Measurements from ENCODE around the gene GCM1. TPM values are rescaled to one million over a fixed set of nuclear protein-coding genes. Genes with fewer than 3 reads are reported as not detected.
A peak's percentile ranks its signal among the peaks of the same experiment; 100 is the strongest.

Gene GCM1
- total and polyA plus RNA-seq, 2 experiments from 2014 or later = 0.33 TPM; not detected in 1

DNA sequence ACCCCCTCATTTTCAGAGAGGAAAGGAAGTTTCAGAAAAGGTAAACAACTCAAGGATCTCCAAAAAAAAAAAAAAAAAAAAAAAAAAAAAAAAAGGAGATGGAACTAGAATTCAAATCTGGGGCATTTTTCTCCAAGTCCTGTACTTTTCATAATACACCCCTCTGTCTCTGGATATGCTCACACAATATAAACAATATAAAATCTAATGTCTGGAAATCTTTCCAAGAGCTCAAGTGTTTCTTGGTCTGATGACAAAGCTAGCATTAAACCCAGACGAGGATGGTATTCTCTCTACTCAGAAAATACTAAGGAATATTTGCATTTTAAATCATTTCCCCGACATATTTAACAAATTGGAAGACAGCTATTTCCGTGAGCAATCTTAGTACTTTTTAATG is 5.8 kb downstream of the GCM1 start:
- H3K36me3 ChIP-seq (replicated peaks; ENCODE audit: insufficient read depth, low read depth) = no peaks in the 10 kb centered on the region
- no peaks in the 10 kb centered on the region for H3K9me3 ChIP-seq (ENCODE audit: low read depth)
- H3K4me2 ChIP-seq = no peak overlapping the region
- DNase-seq (ENCODE audit: low spot score) = no peak
- TF ChIP-seq EZH2phosphoT487 (IDR thresholded peaks at IDR 0.05; ENCODE audit: low read depth, severe bottlenecking, unreplicated experiment) (no peak), EZH2 (IDR thresholded peaks at IDR 0.05; ENCODE audit: borderline replicate concordance) (no peak)
- TF ChIP-seq, protein P1, sequence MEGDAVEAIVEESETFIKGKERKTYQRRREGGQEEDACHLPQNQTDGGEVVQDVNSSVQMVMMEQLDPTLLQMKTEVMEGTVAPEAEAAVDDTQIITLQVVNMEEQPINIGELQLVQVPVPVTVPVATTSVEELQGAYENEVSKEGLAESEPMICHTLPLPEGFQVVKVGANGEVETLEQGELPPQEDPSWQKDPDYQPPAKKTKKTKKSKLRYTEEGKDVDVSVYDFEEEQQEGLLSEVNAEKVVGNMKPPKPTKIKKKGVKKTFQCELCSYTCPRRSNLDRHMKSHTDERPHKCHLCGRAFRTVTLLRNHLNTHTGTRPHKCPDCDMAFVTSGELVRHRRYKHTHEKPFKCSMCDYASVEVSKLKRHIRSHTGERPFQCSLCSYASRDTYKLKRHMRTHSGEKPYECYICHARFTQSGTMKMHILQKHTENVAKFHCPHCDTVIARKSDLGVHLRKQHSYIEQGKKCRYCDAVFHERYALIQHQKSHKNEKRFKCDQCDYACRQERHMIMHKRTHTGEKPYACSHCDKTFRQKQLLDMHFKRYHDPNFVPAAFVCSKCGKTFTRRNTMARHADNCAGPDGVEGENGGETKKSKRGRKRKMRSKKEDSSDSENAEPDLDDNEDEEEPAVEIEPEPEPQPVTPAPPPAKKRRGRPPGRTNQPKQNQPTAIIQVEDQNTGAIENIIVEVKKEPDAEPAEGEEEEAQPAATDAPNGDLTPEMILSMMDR (IDR thresholded peaks at IDR 0.05; ENCODE audit: poor library complexity) = no peak
- H3K4me1 ChIP-seq (ENCODE audit: insufficient read depth) = no peaks in the 10 kb centered on the region
- H3K27me3 ChIP-seq = no peaks in the 10 kb centered on the region
- H2AFZ ChIP-seq = no peak overlapping the region
- no peaks in the 10 kb centered on the region for H3K9me2 ChIP-seq (replicated peaks; ENCODE audit: insufficient read depth)
- H3K79me2 ChIP-seq = no peaks in the 10 kb centered on the region
- H4K20me1 ChIP-seq (ENCODE audit: insufficient read depth, poor library complexity, severe bottlenecking) = no peaks in the 10 kb centered on the region
- H3K4me3 ChIP-seq = no peak overlapping the region
- WGBS (ENCODE audit: low lambda C conversion rate, missing lambda C conversion rate) = 80% methylated on average over 3 of the region's 3 CpGs
- H3K27ac ChIP-seq = peak overlapping the region; percentile 9

DNA sequence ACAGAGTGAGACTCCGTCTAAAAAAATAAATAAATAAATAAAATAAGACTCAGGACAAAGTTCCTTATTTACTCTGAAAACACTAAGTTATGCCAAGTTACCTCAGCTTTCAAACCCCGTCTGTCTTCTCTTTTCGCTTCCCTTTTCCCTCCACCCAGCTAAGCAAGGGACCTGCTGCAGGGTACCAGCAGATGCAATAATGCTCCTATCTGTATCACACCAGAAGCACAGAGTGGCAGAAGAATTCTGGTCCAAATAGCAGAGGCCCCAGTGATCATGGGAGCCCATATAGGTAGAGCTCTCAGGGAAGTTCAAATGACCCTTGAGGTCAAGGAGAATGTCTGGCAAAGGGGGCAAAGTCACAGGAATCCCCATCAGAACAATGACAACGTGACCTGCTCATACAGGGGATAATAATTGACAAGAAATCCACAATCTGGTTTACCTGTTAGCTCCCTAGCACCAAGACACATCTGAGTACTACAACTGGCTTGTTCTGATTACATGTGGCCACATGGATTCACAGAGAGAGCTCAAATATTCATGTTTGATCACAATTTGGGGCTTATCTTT is 8.7 kb downstream of the GCM1 start:
- no peaks in the 10 kb centered on the region for H3K36me3 ChIP-seq (replicated peaks; ENCODE audit: insufficient read depth, low read depth)
- peaks cover 3% of the 10 kb centered on the region for H3K4me1 ChIP-seq (ENCODE audit: insufficient read depth)
- no peaks in the 10 kb centered on the region for H3K79me2 ChIP-seq
- no peak overlapping the region for H3K27ac ChIP-seq
- no peak overlapping the region for H2AFZ ChIP-seq
- no peaks in the 10 kb centered on the region for H3K9me2 ChIP-seq (replicated peaks; ENCODE audit: insufficient read depth)
- H4K20me1 ChIP-seq (ENCODE audit: insufficient read depth, poor library complexity, severe bottlenecking) = no peaks in the 10 kb centered on the region
- 84% methylated on average over 4 of the region's 4 CpGs for WGBS (ENCODE audit: low lambda C conversion rate, missing lambda C conversion rate)
- TF ChIP-seq EZH2 (IDR thresholded peaks at IDR 0.05; ENCODE audit: borderline replicate concordance) (no peak), EZH2phosphoT487 (IDR thresholded peaks at IDR 0.05; ENCODE audit: low read depth, severe bottlenecking, unreplicated experiment) (no peak)
- TF ChIP-seq, protein P1 (IDR thresholded peaks at IDR 0.05; ENCODE audit: poor library complexity) = no peak
- no peaks in the 10 kb centered on the region for H3K27me3 ChIP-seq
- no peak overlapping the region for H3K4me2 ChIP-seq
- H3K4me3 ChIP-seq = no peak overlapping the region
- DNase-seq (ENCODE audit: low spot score) = no peak
- H3K9me3 ChIP-seq (ENCODE audit: low read depth) = no peaks in the 10 kb centered on the region

GRCh38 chr6:53136000-53136609 is 12.5 kb downstream of the GCM1 start:
- Histone ChIP-seq H3K4me1 (ENCODE audit: insufficient read depth) (peaks cover 4% of the 10 kb centered on the region), H3K9me2 (replicated peaks; ENCODE audit: insufficient read depth) (no peaks in the 10 kb centered on the region), H4K20me1 (ENCODE audit: insufficient read depth, poor library complexity, severe bottlenecking) (no peaks in the 10 kb centered on the region), H3K27me3 (no peaks in the 10 kb centered on the region), H2AFZ (no peak overlapping the region), H3K4me2 (no peak overlapping the region), H3K79me2 (no peaks in the 10 kb centered on the region), H3K9me3 (ENCODE audit: low read depth) (no peaks in the 10 kb centered on the region), H3K4me3 (no peak overlapping the region), H3K36me3 (replicated peaks; ENCODE audit: insufficient read depth, low read depth) (no peaks in the 10 kb centered on the region), H3K27ac (no peak overlapping the region)
- WGBS (ENCODE audit: low lambda C conversion rate, missing lambda C conversion rate) = 61% methylated on average over 3 of the region's 3 CpGs
- TF ChIP-seq, protein P1 (IDR thresholded peaks at IDR 0.05; ENCODE audit: poor library complexity) = no peak
- TF ChIP-seq EZH2 (IDR thresholded peaks at IDR 0.05; ENCODE audit: borderline replicate concordance) (no peak), EZH2phosphoT487 (IDR thresholded peaks at IDR 0.05; ENCODE audit: low read depth, severe bottlenecking, unreplicated experiment) (no peak)
- DNase-seq (ENCODE audit: low spot score) = no peak
